BLaER1 (cell line): Measurements from ENCODE around the gene AASDH.

Experiments used
- H3K27ac ChIP-seq: shearing (Covaris generic); formaldehyde crosslinking; 2 replicates; pipeline ENCODE4 v1.8.1; 2022
- H3K27me3 ChIP-seq: shearing (Covaris generic); formaldehyde crosslinking; 2 replicates; pipeline ENCODE4 v1.8.1; 2022
- H3K36me3 ChIP-seq: shearing (Covaris generic); formaldehyde crosslinking; 2 replicates; pipeline ENCODE4 v1.8.1; 2022
- H3K4me1 ChIP-seq: shearing (Covaris generic); formaldehyde crosslinking; 2 replicates; pipeline ENCODE4 v1.8.1; 2022
- H3K4me2 ChIP-seq: shearing (Covaris generic); formaldehyde crosslinking; 2 replicates; pipeline ENCODE4 v1.8.1; 2022
- H3K4me3 ChIP-seq: shearing (Covaris generic); formaldehyde crosslinking; 2 replicates; pipeline ENCODE4 v1.8.1; 2022
- H3K9ac ChIP-seq: shearing (Covaris generic); formaldehyde crosslinking; 2 replicates; pipeline ENCODE4 v1.8.1; 2022
- H3K9me3 ChIP-seq: shearing (Covaris generic); formaldehyde crosslinking; 2 replicates; pipeline ENCODE4 v1.8.1; 2022
- H4K20me1 ChIP-seq: shearing (Covaris generic); formaldehyde crosslinking; 2 replicates; pipeline ENCODE4 v1.8.1; 2022
- Cebpa-rat ChIP-seq: shearing (Covaris generic); IDR thresholded peaks from 2 replicates; pipeline ENCODE4 v1.8.1; 2022

AASDH gene

GRCh38 chr4:56387023-56388001, at the start of gene AASDH:
Gene AASDH (minus strand): TSS chr4:56387491. CDS start chr4:56384299, 3,192 bp downstream.
- peaks cover 30% of the 10 kb centered on the region for H3K4me1 ChIP-seq
- H3K9me3 ChIP-seq, result no peaks in the 10 kb centered on the region
- H3K4me3 ChIP-seq, result peak within 1 kb of the TSS; percentile 79
- H3K9ac ChIP-seq, result peak within 1 kb of the TSS; percentile 89
- TF ChIP-seq Cebpa-rat, result no peak
- H3K36me3 ChIP-seq, result peaks cover 12% of the 10 kb centered on the region
- peak within 1 kb of the TSS; percentile 83 for H3K27ac ChIP-seq
- H3K4me2 ChIP-seq, result peak within 1 kb of the TSS; percentile 94
- no peaks in the 10 kb centered on the region for H3K27me3 ChIP-seq
- no peaks in the 10 kb centered on the region for H4K20me1 ChIP-seq

GRCh38 chr4:56435140-56435926, 48.0 kb upstream of the AASDH start, which contains the start of gene PPAT:
Gene PPAT (minus strand): TSS chr4:56435615. CDS start chr4:56435477, 138 bp downstream.
- Histone ChIP-seq H4K20me1 (peaks cover 84% of the 10 kb centered on the region), H3K4me1 (peaks cover 56% of the 10 kb centered on the region), H3K9me3 (no peaks in the 10 kb centered on the region), H3K4me2 (peak within 1 kb of the TSS; percentile 89), H3K4me3 (peak within 1 kb of the TSS; percentile 81), H3K27me3 (no peaks in the 10 kb centered on the region), H3K36me3 (peaks cover 13% of the 10 kb centered on the region; the same call in 1 of the 2 replicates), H3K9ac (peak within 1 kb of the TSS; percentile 93), H3K27ac (peak within 1 kb of the TSS; percentile 94)
- no peak for TF ChIP-seq Cebpa-rat

- no peak for TF ChIP-seq Cebpa-rat
- Histone ChIP-seq H3K36me3 (peaks cover 11% of the 10 kb centered on the region; the same call in 1 of the 2 replicates), H3K9me3 (no peaks in the 10 kb centered on the region), H3K27ac (peak overlapping the region; percentile 94), H3K4me1 (peaks cover 49% of the 10 kb centered on the region), H3K9ac (peak overlapping the region; percentile 93), H3K4me2 (peak overlapping the region; percentile 89), H3K4me3 (peak overlapping the region; percentile 81), H4K20me1 (peaks cover 84% of the 10 kb centered on the region), H3K27me3 (no peaks in the 10 kb centered on the region)
Measured at GRCh38 chr4:56434599-56435139, 47.4 kb upstream of the AASDH start.

GRCh38 chr4:56433280-56433679, 46.0 kb upstream of the AASDH start:
- Histone ChIP-seq H3K36me3 (0 out of 2 replicates have a peak, but pooled peaks cover 4% of the 10 kb centered on the region), H4K20me1 (peaks cover 84% of the 10 kb centered on the region), H3K4me3 (peak overlapping the region; percentile 81), H3K27ac (peak overlapping the region; percentile 94; the same call in 1 of the 2 replicates), H3K27me3 (no peaks in the 10 kb centered on the region), H3K9ac (peak overlapping the region; percentile 93; the same call in 1 of the 2 replicates), H3K4me1 (peaks cover 36% of the 10 kb centered on the region), H3K4me2 (peak overlapping the region; percentile 89), H3K9me3 (no peaks in the 10 kb centered on the region)
- no peak for TF ChIP-seq Cebpa-rat

GRCh38 chr4:56430203-56430602, 42.9 kb upstream of the AASDH start:
- Histone ChIP-seq H3K4me2 (no peak overlapping the region), H3K27me3 (no peaks in the 10 kb centered on the region), H4K20me1 (peaks cover 97% of the 10 kb centered on the region), H3K9me3 (peaks cover 15% of the 10 kb centered on the region), H3K4me3 (no peak overlapping the region), H3K36me3 (peaks cover 21% of the 10 kb centered on the region; the same call in 1 of the 2 replicates), H3K27ac (no peak overlapping the region), H3K4me1 (peaks cover 26% of the 10 kb centered on the region), H3K9ac (no peak overlapping the region)
- TF ChIP-seq Cebpa-rat, result no peak

- H3K27me3 ChIP-seq, result no peaks in the 10 kb centered on the region
- peaks cover 24% of the 10 kb centered on the region; the same call in 1 of the 2 replicates for H3K36me3 ChIP-seq
- no peak overlapping the region for H3K4me2 ChIP-seq
- H3K9ac ChIP-seq, result no peak overlapping the region
- H3K4me1 ChIP-seq, result 0 out of 2 replicates have a peak, but pooled peaks cover 8% of the 10 kb centered on the region
- H3K27ac ChIP-seq, result no peak overlapping the region
- no peak overlapping the region for H3K4me3 ChIP-seq
- peaks cover 100% of the 10 kb centered on the region for H4K20me1 ChIP-seq
- peaks cover 15% of the 10 kb centered on the region for H3K9me3 ChIP-seq
- no peak for TF ChIP-seq Cebpa-rat
Measured at GRCh38 chr4:56427179-56427578, 39.9 kb upstream of the AASDH start.

- no peak overlapping the region for H3K9ac ChIP-seq
- H3K4me2 ChIP-seq, result no peak overlapping the region
- peaks cover 100% of the 10 kb centered on the region for H4K20me1 ChIP-seq
- peaks cover 15% of the 10 kb centered on the region for H3K9me3 ChIP-seq
- H3K4me1 ChIP-seq, result no peaks in the 10 kb centered on the region
- no peak overlapping the region for H3K4me3 ChIP-seq
- no peak overlapping the region for H3K27ac ChIP-seq
- no peak for TF ChIP-seq Cebpa-rat
- peaks cover 31% of the 10 kb centered on the region for H3K36me3 ChIP-seq
- H3K27me3 ChIP-seq, result no peaks in the 10 kb centered on the region
Measured at GRCh38 chr4:56426273-56426672, 39.0 kb upstream of the AASDH start.

- Histone ChIP-seq H3K27me3 (no peaks in the 10 kb centered on the region), H3K4me3 (no peak overlapping the region), H3K9ac (no peak overlapping the region), H3K36me3 (peaks cover 37% of the 10 kb centered on the region), H3K9me3 (peaks cover 15% of the 10 kb centered on the region), H3K4me2 (no peak overlapping the region), H3K4me1 (0 out of 2 replicates have a peak, but pooled peaks cover 5% of the 10 kb centered on the region), H3K27ac (no peak overlapping the region), H4K20me1 (peaks cover 100% of the 10 kb centered on the region)
- TF ChIP-seq Cebpa-rat, result no peak
Measured at GRCh38 chr4:56425518-56425917, 38.2 kb upstream of the AASDH start.
